Measurements from ENCODE around the gene FANCC. TPM values are rescaled to one million over a fixed set of nuclear protein-coding genes. Genes with fewer than 3 reads are reported as not detected.

FANCC gene
- polyA plus RNA-seq, 12 donors = 12.3 to 21.9 (median 16.5) TPM; not detected in 1

DNA sequence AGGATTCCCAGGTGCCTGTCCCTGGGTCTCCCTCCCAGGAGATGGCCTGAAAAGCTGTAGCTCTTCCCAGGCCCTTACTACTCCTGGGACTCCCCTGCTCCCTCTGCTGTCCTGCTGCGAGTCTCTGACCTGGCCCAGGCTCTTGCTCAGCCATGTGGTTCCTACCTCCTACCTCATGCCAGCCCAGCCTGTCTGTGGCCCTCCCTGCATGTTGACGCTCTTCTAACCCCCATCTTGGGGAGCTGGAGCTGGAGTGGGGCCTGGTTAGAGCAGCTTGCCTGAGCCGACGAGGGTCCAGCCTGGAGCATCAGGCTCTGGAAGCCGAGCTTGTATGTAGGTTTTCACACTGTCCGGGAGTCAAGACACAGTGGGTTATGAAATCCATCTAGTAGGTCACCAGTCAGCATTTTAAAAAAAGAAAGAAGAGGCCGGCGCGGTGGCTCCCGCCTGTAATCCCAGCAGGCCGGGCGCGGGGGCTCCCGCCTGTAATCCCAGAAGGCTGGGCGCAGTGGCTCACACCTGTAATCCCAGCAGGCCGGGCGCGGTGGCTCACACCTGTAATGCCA lies 244.4 kb downstream of the FANCC start:
- no peak for DNase-seq

DNA sequence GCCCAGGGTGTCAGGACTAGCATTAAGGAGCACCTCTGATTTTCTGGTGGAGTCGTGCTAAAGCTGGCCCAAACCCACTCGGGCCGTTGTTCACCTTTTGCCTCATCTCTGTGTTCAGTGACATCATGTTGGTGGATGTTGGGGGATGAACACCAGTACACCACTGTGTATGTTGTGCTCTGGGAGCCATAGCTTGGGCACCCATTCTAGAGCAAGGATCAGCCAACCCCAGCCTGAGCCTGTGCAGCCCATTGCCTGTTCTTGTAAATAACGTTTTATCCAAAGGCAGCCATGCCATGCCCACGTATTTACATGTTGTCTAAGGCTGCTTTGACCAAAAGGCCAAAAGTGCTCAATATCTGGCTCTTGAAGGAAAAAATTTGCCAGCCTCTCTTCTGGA lies 245.6 kb downstream of the FANCC start:
- DNase-seq = no peak

DNA sequence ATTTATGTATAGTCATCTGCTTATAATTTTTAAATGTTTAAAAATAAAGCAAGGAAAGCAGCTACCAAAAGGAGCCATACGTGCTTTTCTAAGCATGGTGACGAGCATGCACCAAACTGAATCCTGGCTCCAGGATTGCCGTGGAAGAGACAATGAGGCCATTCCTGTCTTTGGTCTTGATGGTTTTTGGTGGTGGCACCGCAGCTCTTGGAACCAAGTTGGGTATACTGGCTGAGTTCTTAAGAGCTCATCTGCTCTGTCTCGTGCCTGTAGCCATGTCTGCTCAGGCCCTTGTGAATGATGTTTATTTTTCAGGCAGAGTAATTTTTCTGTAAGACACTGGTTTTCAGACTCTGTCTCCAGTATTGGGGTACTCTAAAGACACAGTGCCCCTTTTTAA lies 246.1 kb downstream of the FANCC start:
- no peak for DNase-seq

DNA sequence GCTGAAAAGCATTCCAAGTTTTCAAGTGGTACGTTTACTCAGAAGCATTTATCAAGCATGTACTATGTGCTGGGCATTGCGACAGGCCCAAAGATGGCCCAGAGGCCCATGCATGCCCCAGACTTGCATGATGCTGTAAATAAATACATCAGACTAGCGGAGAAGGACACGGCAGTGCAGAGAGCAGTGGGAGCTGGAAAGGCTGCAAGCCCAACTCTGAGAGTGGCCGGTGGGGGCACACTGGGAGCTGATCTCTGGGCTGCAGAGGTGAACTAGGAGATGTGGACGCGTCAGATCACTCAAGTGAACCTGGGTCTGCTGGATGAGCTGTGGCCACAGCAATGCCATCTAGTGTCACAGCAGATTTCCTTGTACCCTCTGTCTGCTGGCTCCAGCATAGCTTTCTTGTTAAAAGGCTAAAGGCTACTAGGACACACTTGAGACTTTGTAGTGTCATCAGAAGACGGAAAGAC lies 246.9 kb downstream of the FANCC start:
- DNase-seq = no peak

DNA sequence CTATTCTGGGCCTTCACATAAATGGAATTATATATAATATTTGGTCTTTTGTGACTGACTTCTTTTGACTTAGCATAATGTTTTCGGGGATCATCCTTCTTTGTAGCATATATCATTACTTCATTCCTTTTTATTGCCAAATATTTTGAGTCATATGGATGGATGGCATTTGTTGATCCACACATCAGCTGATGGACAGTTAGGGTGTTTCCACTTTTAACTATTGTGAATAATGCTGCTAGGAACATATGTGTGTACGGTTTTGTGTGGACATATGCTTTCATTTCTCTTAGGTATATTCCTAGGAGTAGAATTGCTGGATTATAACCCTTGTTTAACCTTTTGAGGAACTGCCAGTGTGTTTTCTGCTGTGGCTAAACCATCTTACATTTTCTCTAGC lies 249.6 kb downstream of the FANCC start:
- DNase-seq = no peak

DNA sequence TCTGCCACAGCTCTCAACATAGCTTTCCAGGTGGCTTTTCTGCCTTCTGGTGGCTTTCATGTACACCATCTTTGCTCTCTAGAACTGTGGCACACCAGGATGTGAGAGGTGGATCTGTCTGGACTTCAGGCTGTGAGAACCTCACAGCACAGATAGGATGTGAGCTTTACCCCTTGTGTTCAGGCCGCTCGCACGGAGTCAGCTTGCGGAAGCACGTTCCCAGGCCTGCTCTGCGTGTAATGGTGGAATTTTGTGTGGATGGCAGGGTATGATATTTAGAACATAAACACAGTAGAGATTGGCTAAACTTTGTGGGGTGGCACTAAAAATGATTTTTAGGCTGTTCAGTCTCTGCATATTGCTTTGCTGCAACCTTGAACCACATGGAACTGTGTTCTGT lies 250.5 kb downstream of the FANCC start:
- no peak for DNase-seq

DNA sequence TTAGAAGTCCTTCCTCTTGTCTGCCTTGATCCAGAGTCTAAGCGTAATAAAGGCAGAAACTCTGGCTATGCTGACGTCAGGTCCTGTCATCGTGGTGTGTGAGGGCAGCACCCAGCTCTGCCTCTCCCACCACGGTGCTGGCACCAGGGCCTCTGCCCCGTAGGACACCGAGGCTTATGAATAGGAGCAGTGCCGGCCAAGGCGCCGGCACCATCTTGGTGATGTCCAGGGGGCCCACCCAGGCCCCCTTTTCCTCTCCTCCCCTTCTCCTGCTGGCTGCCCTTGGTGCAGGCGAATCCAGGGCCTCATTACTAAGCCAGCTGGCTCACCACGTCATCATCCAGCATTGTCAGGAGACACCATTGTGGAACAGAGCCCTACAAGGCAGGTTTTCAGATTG lies 252.3 kb downstream of the FANCC start:
- no peak for DNase-seq

DNA sequence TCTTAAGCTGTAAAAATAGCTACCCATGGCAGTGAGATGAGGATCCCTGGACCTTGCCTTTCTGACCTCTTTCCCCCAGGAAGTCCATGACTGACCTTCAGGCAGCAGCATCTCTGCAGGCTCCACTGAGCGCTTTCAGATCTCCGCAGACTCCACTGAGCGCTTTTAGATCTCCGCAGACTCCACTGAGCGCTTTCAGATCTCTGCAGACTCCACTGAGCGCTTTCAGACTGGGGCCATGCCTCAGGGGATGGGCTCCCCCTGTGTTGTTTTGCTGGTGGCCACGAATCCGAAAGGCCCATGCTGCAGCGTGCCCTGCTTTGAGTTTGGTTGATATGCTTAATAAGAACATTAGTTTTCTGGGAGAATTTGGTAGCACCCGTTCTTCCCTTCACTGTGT lies 254.2 kb downstream of the FANCC start:
- DNase-seq = no peak

DNA sequence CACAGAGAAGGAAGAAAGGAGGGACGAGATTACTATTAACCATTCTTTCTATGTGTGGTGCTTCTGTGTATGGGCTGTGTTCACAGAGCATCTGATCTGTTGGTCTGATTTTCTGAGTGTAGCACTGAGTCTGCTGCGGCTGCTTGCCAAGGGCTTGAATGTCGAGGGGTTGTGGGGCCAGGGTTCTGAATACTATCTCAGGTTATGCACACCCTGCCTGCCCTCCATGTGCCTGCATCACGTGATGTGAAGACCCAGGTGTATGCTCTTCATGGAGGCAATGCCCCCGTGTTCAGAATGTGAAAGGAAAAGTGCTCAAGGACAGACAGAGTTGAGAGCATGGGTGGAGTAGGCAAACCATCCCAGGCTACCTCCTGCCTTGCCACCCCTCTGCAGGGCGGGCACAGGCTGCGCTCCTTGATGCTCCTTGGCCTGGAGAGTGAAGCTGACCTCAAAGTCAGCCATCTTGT lies 254.9 kb downstream of the FANCC start:
- DNase-seq = no peak

DNA sequence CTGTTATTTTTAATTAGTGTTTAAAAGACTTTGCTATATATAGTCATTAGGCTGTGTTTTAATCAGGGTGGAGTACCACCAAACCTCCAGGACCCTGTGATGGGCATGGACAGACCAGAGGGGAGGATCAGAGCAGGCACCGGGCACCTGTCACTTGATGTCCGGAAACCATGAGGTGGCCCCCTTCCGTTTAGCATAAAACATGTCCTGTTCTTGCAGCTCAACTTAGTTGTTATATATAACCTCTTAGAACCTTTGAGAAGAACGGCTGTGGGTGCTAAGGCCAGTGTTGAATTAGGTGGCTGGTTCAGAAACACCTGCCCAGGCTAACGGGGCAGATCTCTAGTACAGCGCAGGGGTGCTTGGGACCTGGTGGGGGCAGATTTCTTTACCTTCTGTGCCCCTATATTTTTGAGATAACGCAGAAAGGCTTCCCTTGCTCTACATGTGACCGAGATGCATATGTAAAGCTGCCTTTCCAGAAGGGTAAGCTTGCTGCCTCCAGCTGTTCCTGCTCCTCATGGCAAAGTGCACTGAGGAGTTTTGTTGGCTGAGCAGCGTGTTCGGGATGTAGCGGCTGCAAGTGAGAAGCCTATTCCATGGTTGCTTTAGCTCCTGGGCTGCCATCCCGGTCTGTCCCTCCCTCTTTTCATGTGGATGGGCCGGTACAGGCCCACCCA lies 255.5 kb downstream of the FANCC start:
- DNase-seq = no peak

DNA sequence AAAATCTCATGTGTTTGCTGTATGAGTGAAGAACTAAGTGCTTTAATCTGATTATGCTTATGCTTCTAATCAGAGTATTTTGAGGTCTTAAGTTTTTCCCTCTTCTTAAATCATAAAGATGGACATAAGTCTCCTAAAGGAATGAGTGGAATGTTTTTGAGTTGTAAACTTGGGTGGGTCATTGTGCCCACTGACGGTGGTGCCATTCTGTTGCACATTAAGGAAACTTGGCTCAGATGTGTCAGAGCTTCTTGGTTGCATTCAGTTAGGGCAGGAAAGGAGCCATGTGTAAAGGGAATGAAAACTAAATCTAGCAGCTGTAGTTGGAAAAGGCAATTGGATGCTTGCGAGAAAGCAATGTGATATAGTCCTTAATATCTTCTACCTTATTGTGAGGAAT lies 256.6 kb downstream of the FANCC start:
- DNase-seq = no peak

DNA sequence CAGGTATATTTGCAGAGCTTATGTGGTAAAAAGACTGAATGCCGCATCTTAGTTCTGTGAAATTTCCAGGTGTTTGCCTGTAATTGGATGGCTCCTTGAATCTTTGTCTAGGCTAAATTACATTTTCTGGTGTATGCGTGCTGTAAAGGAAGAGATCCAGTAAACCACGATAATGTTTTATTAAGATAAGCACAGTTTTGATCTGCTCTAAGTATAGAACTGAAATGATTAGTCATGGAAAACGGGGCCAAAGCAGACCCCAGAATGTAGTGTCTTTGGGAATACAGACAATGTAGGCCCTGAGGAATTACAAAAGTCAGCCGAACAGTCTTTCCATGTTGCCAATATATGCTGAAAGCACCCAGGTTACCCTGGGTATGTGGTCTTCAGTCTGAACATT lies 257.3 kb downstream of the FANCC start:
- no peak for DNase-seq

DNA sequence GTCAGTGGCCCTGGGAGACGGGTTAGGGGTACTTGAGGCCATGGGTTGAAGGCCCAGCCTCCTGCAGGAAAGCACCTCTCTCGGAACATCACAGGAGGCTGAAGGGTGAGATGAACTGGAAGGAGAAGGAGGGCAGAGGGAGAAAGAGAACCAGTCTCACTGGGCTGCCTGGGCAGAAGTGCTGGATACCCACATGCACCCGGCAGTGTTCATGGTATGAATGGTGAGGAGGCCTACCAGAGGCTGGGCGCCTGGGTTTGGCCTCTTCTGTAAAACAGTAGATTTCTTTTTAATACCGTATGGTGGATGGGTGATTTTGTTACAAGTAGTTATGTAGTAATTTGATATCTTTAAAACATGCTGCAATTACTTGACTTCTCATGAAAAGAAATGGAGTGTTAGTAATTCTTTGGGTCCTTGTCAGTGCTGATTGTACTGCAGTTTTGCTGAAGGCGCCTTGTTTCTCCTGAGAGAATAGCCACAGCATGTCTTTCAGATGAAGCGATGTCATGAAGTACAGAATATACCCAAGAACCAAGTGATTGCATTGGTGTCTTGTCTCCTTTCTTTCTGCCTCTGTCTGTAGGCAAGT lies 258.6 kb downstream of the FANCC start:
- no peak for DNase-seq

DNA sequence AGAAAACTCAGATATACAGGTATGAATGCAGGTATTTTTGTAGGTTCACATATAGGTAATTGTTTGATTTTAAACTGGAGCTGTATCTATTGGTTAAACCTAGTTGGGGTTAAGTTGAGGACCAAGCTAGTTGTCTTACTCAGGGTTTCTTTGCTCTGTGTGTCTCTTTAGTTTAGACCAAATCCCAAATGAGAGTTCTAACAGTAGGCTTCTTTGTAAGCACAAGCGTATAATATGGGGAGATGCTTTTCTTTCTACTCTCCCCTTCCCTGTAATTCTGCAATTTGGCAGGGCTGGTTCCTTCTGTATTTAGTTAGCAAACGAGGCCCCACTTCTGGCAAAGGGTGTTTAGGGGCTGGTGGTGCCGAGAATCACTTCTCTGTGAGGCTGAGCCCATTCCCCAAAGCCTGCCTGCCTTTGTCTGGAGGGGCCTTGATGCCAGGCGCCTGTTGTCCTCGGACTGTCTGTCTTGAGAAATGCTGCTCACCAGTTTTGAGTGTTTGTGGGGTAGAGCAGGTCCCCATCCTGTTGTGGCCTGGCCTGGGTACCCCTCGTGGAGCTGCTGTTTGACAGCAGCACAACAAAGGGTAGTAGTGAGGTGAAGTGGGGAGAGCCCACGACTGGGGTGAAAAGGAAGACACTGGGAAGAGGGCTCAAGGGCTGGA lies 259.3 kb downstream of the FANCC start:
- DNase-seq = no peak

DNA sequence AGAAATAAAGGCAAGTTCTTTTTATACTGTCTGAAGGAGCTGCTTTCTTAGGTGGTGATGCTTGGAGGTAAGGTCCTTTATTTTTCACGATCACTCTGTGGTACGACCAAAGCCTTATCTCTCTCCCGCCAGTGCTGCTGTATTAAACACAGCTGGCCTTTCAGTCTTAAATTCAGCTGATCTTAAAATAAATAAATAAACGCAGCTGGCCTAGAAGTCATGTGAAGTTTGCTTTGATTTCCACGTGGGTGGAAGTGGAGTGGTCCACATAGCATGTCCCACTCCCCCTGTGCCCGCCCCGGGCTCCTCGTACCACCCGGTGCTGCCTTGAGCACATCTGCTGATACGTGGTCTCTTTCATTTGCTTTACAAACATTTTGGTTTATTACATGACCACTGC lies 260.4 kb downstream of the FANCC start:
- no peak for DNase-seq

DNA sequence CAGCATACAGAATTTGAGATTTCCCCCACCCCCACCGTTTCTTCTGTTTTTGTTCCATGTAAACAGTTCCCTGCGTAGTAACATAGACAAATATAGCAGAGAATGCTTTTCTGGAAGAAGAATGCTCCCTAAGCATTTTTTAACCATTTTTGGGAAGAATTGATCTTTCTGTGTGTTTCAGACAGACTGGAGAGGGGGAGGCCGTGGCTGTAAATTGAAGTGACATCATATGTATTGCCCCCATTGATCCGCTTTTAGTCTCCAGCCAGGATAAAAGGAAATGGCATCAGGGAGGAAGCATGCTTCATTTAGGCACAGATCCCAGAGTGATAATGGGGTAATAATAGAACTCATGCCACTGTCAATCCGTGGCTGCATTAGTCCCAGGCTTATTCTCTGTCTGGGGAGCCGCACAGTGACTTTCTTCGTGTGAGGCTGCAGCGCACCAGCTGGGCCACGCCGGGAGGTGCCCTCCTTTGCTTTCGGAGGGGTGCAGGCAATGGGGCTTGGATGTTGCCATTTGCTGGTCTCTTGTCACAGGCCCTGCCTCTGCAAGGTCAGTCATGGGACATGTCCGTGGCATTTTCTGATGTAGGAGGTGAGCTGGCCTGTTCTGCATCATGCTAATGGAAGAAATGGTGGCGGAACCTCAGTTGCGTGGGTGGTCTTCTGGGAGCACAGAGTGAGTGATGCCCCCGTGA lies 261.5 kb downstream of the FANCC start:
- peak; percentile 82 for DNase-seq

DNA sequence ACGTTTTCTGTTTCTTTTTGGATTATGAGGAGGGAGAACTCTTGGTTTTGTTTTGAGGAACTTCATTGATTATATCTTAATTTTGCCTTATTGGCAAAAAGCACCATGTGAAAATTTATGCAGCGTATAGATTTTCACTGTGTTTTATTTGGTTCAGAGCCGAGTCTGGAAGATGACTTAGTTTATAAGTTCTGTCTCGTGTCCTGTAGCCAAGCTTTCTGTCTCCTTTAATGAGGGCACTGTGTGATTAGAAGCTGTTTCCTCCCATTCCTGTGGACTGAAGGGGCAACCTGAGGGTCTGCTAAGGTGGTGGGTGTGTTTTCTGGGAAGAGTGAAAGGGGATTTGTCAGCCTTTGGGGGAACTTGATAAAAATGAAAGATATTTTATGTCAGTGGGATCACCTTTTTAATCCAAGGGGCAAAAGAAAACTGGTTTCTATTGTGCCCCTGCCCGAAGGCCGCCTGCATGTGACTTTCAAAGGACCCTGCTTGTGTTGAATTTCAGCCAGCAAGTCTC lies 262.1 kb downstream of the FANCC start:
- peak; percentile 30 for DNase-seq

DNA sequence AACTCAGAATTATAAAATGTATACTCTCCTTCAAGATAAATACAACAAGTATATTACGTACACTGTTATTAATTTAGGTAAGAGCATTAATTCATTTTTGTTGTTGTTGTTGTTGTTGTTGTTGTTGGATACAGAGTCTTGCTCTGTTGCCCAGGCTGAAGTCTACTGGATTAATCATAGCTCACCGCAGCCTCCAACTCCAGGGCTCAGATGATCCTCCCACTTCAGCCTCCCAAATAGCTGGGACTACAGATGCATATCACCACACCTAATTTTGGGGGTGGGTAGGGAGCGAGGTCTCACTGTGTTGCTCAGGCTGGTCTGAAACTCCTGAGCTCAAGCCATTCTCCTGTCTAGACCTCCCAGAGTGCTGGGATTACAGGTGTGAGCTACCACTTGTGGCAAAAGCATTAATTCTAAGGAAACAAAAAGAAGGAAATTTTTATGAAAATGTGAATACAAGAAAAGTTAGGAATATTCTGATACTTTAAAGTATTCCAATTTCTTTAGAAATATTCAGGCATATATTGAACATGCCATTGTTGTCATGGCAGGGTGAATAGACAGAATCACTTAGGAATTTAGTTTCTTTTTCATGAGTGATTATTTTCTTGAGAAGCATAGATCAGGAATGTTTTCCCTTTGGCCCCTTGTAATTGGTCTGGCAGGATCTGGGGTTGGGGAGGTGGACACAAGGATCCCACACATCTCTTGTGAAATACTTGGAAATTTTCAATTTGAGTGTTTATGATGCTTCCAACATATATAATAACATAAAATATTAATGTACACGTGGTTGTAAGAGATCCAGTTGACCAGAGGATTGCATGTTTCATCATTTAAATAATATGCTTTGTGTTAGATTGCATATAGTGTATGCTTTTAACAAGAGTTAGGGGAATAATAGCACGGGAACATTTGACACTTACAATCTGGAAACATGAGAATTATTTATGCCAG lies 263.6 kb downstream of the FANCC start:
- DNase-seq = no peak

DNA sequence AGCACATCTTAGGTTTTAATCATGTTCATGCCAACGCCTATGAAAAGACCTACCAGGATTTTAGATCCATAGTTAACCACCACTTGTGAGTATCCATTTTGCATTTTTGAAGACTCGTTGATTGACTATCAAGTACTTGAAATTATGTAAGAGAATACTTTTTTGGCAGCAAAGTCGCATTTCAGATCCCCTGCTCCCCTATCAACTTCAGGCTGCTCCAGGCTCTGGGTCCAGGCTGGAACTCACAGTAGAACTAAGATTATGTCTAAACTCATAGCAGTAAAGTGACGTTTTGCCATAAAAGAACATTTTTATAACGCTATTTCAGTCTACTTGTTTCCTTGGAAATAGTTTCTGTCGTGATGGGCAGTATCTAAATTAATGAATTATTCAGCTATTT lies 267.7 kb downstream of the FANCC start:
- no peak for DNase-seq
